ENCODE results near the gene LRRC8E. TPM values are rescaled to one million over a fixed set of nuclear protein-coding genes. Genes with fewer than 3 reads are reported as not detected.
"Not testable (repeated sequence)": the region's sequence is repeated elsewhere in the genome, so short reads cannot be mapped to it uniquely, and the experiment has no call there.

The LRRC8E gene
- total and polyA plus RNA-seq, 7 donors: 0.23 to 1.2 (median 1.2) TPM; not detected in 4

DNA sequence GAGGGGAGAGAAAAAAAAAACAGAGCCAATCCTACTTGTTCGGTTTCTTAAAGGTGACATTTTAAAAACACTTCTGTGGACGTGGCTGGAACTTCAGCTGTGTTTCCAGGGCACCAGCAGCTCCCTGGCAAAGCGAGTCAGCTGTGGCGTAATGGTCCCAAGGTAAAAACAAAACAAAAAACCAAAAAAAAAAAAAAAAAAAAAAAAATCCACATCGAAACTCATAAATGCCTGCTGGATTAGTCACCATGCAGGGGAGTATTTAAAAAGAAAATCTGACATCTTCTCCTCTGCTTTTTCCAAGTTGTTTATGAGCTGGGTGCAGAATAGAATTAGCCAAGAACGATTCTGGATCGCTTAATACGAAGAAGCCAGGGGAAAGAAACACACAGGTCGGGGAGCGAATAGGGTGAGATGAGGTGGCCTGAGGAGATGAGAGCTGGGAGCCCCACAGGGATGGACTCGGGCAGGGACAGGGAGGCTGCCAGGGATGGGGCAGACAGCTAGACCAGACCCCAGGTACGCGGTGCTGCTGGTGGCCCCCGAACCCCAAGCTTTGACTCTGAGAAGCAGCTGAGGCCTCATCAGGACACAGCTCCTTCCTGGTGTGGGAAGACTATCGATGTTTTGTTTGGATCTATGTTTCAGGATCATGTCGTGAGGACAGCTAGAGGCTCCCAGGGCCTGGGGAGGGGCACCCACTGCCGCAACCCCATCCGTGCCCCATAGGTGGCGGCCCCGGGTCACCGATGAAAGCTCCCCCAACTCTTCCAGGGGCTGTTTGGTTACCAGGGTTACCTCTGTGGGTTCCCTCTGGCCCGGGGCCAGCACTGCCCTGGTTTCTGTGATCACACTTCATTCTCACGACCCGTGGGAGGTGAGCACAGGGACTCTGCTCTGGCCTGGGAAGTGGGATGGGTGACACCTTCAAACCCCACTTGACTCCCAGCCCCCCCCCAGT is 40.7 kb downstream of the LRRC8E start:
- DNase-seq: peak; percentile 92
- intact Hi-C loops (cut with DNase I): loop anchor here (10.0 kb wide), 3 partner anchors 436 to 1194 kb away; partner anchors contain the start of genes ANGPTL4, GPR108, MBD3L1 and TRIP10
- 67 to 73% methylated on average over 24 of the region's 24 CpGs for WGBS, 2 donors

GRCh38 chr19:7930030-7930429 is 41.7 kb downstream of the LRRC8E start:
- peak in 1 of 4 donors; percentile 5 for TF ChIP-seq POLR2AphosphoS5 (IDR thresholded peaks at IDR 0.05)
- intact Hi-C loops (cut with DNase I); DNase-seq; H3K27me3 ChIP-seq; H3K4me3 ChIP-seq; H3K9me3 ChIP-seq: not testable (repeated sequence)
- Histone ChIP-seq H3K36me3 (peaks cover 28 to 42% (median 36%) of the 10 kb centered on the region in 4 donors), H3K27ac (peak overlapping the region; percentile 89 to 97 (median 94)), H3K4me1 (peaks cover 0 to 80% (median 68%) of the 10 kb centered on the region in 4 donors)
- WGBS, 2 donors: 83 to 85% methylated on average over 11 of the region's 11 CpGs

More for the DNA sequence above, 40.7 kb downstream of the LRRC8E start:
- no peaks in the 10 kb centered on the region for H3K9me3 ChIP-seq
- peak overlapping the region; percentile 89 to 97 (median 94) for H3K27ac ChIP-seq
- H3K27me3 ChIP-seq: no peaks in the 10 kb centered on the region
- peak; percentile 32 to 60 (median 49) for TF ChIP-seq POLR2AphosphoS5 (IDR thresholded peaks at IDR 0.05)
- peak in 1 of 4 donors; percentile 5 for TF ChIP-seq EP300 (IDR thresholded peaks at IDR 0.05)
- no peak for TF ChIP-seq POLR2A (IDR thresholded peaks at IDR 0.05)
- TF ChIP-seq, protein P1, sequence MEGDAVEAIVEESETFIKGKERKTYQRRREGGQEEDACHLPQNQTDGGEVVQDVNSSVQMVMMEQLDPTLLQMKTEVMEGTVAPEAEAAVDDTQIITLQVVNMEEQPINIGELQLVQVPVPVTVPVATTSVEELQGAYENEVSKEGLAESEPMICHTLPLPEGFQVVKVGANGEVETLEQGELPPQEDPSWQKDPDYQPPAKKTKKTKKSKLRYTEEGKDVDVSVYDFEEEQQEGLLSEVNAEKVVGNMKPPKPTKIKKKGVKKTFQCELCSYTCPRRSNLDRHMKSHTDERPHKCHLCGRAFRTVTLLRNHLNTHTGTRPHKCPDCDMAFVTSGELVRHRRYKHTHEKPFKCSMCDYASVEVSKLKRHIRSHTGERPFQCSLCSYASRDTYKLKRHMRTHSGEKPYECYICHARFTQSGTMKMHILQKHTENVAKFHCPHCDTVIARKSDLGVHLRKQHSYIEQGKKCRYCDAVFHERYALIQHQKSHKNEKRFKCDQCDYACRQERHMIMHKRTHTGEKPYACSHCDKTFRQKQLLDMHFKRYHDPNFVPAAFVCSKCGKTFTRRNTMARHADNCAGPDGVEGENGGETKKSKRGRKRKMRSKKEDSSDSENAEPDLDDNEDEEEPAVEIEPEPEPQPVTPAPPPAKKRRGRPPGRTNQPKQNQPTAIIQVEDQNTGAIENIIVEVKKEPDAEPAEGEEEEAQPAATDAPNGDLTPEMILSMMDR (IDR thresholded peaks at IDR 0.05): peak in 3 of 4 experiments; percentile 28 to 39 (median 35)
- peaks cover 0 to 85% (median 78%) of the 10 kb centered on the region in 4 donors for H3K4me1 ChIP-seq
- peak overlapping the region in 3 of 4 donors; percentile 19 to 36 (median 31) for H3K4me3 ChIP-seq
- H3K36me3 ChIP-seq: peaks cover 19 to 32% (median 27%) of the 10 kb centered on the region in 4 donors

DNA sequence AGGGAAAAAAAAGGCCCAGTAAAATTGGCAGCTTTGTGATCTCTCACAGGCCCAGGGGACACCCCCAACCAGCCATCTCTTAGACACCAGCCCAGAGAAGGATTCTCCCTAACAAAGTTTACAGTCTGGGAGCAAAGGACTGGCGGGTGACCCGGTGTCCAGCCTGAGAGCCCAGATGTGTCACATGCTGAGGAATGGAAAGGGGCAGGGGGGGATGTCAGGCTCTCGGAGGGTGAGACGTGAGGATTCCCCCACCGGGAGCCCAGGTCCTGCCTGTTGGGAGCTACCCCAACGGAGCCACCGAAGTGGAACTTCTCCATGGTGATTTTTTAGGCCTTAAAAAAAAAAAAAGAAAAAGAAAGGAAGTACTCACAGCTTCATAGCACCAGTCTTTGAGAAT is 42.5 kb downstream of the LRRC8E start:
- Histone ChIP-seq H3K4me1 (peaks cover 0 to 73% (median 62%) of the 10 kb centered on the region in 4 donors), H3K9me3 (no peaks in the 10 kb centered on the region), H3K4me3 (no peak overlapping the region), H3K27ac (peak overlapping the region; percentile 89 to 97 (median 94)), H3K27me3 (no peaks in the 10 kb centered on the region), H3K36me3 (peaks cover 35 to 50% (median 43%) of the 10 kb centered on the region in 4 donors)
- TF ChIP-seq POLR2AphosphoS5 (IDR thresholded peaks at IDR 0.05): no peak
- no peak for TF ChIP-seq EP300 (IDR thresholded peaks at IDR 0.05)
- TF ChIP-seq, protein P1 (IDR thresholded peaks at IDR 0.05): no peak
- TF ChIP-seq POLR2A (IDR thresholded peaks at IDR 0.05): no peak
- intact Hi-C loops (cut with DNase I): no loop called here
- DNase-seq: no peak
- WGBS, 2 donors: 83 to 93% methylated on average over 7 of the region's 7 CpGs

DNA sequence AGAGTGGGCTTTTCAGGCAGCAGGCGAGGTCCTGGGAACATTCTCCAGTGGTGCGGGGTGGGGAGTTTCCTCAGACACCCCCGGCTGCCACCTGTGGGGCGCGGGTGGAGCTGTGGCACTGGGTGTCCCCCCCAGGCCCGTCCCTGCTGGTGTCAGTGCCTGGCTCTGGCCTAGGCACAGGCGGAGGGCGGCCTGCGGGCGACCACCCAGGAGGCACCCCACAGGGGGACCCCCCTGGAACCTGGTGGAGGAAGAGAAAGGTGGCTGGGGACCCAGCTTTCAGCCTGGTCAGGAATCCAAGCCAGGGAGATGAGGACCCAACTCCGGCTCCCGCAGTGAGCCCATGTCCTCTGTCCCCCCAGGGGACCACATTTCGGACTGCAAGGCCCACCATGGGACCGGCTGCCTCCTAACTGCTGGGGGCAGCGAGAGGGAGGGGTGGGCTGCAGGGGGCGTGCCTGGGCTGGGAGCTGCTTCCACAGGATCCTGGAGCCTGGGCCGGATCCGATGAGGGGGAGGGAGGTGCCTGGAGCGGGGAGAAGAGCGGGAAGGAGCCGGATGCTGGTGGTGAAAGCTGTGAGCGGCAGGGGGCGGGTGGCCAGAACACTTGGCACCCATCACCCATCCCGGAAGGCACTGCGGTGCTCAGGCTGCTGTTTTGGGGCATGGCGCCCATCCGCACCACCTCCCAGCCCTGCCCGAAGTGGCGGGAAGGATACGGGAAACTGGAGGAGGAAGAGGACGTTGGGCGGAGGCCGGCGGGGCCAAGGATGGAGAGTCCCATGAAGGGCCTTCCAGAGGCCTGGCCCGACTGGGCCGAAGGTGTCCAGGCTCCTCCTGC is 43.1 kb downstream of the LRRC8E start:
- peak; percentile 82 for DNase-seq
- 90 to 92% methylated on average over 36 of the region's 36 CpGs for WGBS, 2 donors

More for the DNA sequence above, 43.1 kb downstream of the LRRC8E start:
- Histone ChIP-seq H3K27me3 (no peaks in the 10 kb centered on the region), H3K4me3 (no peak overlapping the region), H3K4me1 (peaks cover 0 to 68% (median 58%) of the 10 kb centered on the region in 4 donors), H3K27ac (peak overlapping the region; percentile 89 to 97 (median 94)), H3K36me3 (peaks cover 39 to 56% (median 49%) of the 10 kb centered on the region in 4 donors), H3K9me3 (no peaks in the 10 kb centered on the region)
- intact Hi-C loops (cut with DNase I): no loop called here
- TF ChIP-seq POLR2AphosphoS5 (IDR thresholded peaks at IDR 0.05) (no peak), POLR2A (IDR thresholded peaks at IDR 0.05) (no peak), EP300 (IDR thresholded peaks at IDR 0.05) (no peak)
- TF ChIP-seq, protein P1 (IDR thresholded peaks at IDR 0.05): no peak

Data from sigmoid colon (tissue), 7 donors.